PC-9 (cell line): ENCODE measurements around the gene KIF16B.

Source experiments
- EZH2 ChIP-seq: fragments of 200-600 bp; sonication (generic); IDR thresholded peaks from 2 replicates; pipeline ENCODE4 v1.8.0; 2017; ENCODE audit warnings: antibody characterized with exemption, low read depth
- TF ChIP-seq, protein P1 (sequence below): fragments of 200-600 bp; sonication (generic); conservative IDR thresholded peaks from 2 replicates; pipeline ENCODE4 v1.6.1; 2017; ENCODE audit warnings: mixed run types, antibody characterized with exemption, mild to moderate bottlenecking, moderate library complexity

- TF ChIP-seq, protein P1, sequence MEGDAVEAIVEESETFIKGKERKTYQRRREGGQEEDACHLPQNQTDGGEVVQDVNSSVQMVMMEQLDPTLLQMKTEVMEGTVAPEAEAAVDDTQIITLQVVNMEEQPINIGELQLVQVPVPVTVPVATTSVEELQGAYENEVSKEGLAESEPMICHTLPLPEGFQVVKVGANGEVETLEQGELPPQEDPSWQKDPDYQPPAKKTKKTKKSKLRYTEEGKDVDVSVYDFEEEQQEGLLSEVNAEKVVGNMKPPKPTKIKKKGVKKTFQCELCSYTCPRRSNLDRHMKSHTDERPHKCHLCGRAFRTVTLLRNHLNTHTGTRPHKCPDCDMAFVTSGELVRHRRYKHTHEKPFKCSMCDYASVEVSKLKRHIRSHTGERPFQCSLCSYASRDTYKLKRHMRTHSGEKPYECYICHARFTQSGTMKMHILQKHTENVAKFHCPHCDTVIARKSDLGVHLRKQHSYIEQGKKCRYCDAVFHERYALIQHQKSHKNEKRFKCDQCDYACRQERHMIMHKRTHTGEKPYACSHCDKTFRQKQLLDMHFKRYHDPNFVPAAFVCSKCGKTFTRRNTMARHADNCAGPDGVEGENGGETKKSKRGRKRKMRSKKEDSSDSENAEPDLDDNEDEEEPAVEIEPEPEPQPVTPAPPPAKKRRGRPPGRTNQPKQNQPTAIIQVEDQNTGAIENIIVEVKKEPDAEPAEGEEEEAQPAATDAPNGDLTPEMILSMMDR, result no peak
- TF ChIP-seq EZH2, result no peak
These were observed 75.4 kb downstream of the KIF16B start for GRCh38 chr20:16497896-16498295.
